HG02610 (cell line): ENCODE data around the gene TAOK3.
"Not testable (repeated sequence)": the region's sequence is repeated elsewhere in the genome, so short reads cannot be mapped to it uniquely, and the experiment has no call there.

Experiments
- ATAC-seq: cut with Tn5 transposase; IDR thresholded peaks from one replicate; pipeline ENCODE4 v1.9.1; 2021; ENCODE audit warnings: mild to moderate bottlenecking, moderate library complexity; ENCODE audit not compliant: unreplicated experiment

The TAOK3 gene

DNA sequence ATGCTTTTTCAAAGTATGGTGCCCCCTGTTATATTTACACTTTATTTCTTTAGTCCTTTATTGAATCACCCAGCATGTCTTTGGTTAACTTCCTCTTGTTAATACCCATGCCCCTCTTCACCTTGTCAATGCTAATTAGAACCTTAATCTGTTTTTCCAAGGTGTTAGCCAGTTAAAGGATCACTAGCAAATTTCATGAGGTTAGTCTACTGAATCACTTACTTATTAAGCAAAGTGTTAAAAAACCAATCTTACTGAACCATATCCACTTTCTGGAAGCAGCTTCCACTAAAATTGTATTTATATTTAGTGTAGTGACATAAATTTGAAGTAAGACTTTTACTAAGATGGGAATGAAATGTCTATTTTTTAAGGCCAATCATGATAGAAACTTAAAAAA lies 27.9 kb downstream of the TAOK3 start:
- ATAC-seq: no peak

DNA sequence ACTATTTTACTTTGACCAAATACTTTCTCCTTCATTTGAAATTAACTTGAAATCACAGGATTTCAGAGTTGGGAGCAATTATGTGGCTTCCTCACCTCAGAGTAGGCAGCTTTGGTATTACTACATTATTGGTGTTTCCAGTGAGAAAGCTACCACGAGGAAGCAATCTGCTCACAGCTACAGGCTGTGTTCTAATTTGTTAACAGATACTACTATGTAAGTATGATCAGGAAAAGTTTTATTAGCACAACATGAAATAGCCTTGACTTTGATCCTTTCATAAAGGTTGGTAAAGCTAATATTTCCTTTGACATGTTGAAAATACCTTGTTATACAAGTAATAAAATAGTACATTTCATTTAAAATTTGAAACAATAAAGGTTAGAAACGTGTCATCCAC lies 30.6 kb downstream of the TAOK3 start:
- ATAC-seq: no peak

DNA sequence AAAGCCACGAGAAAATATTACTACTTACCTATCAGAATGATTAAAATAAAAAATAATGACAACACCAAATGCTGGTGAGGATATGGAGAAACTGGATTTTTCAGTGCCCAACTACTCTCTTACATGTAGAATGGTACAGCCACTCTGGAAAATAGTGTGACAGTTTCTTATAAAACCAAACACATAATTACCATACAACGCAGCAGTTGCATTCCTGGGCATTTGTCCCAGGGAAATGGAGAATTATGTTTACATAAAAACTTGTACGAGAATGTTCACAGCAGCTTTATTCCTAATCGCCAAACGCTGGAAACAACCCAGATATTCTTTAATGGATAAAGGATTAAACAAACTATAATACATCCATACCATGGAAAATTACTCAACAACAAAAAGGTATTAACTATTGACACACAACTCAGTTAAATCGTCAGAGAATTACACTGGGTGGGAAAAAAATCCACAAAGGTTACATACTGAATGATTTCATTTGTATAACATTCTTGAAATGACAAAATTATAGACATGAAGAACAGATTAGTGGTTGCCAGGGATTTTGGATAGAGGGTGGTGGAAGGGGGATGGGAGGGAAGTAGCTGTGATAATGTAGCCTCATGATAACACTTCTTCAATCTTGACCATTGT lies 35.4 kb downstream of the TAOK3 start:
- ATAC-seq: no peak

DNA sequence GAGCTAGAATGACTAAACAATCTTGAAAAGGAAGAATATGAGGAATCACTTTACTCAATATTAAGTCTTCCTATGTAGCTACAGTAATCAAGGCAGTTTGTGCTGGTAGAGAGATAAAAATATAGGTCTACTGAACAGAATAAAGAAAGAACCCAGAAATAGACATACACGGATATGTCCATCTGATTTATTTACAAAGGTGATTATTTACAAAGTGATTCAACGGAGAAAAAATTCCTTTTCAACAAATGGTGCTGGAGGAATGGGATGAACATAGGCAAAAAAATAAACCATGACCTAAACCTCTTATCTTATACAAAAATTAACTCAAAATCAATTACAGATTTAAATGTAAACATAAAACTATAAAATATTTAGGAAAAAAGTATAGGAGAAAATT lies 36.6 kb downstream of the TAOK3 start:
- ATAC-seq: no peak

DNA sequence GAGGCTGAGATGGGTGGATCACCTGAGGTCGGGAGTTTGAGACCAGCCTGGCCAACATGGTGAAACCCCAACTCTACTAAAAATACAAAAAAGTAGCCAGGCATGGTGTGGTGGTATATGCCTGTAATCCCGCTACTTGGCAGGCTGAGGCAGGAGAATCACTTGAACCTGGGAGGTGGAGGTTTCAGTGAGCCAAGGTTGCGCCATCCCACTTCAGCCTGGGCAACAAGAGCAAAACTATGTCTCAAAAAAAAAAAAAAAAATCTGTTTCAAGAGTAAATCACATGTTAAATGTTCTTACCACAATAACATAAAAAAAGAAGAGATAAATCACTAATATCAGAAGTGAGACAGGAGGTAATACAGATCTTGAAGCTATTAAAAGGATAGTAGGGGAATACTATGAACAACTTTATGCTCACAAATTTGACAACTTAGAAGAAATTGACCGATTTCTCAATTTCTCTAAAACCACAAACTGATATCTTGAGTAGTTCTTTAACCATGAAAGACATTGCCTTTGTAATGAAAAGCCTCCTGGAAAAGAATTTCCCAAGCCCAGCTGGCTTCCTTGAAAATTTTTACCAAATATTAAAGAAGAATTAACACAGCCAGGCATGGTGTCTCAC lies 37.7 kb downstream of the TAOK3 start:
- no peak for ATAC-seq

DNA sequence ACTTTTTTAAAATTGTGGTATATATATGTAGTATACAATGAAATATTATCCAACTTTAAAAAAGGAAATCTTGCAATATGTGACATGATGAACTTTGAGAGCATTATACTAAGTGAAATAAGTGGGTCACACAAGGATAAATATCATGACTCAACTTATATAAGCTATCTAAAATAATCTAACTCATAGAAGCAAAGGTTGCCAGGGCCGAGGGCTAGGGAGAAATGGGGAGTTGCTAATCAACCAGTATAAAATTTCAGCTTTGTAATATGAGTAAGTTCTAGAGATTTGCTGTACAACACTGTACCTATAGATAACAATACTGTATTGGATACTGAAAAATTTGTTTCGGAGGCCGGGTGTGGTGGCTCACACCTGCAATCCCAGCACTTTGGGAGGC lies 38.5 kb downstream of the TAOK3 start:
- ATAC-seq: no peak

DNA sequence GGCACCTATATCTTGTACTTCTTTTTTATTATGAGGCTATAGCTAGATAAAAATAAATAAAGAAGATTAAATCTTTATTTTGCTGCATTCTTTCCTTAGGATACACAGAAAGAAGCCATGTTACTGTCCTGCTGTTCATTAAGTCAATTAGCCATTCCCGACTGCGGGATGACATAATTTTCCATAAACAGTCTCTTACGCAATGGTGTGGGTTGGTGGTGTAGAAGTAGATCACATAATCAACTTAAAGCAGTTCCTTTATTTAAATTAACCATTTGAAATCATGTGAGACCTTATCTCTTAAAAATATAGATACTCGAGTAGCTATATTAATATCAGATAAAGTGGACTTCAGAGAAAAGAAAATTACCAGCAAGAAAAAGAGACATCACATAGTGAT lies 40.2 kb downstream of the TAOK3 start:
- ATAC-seq: no peak

DNA sequence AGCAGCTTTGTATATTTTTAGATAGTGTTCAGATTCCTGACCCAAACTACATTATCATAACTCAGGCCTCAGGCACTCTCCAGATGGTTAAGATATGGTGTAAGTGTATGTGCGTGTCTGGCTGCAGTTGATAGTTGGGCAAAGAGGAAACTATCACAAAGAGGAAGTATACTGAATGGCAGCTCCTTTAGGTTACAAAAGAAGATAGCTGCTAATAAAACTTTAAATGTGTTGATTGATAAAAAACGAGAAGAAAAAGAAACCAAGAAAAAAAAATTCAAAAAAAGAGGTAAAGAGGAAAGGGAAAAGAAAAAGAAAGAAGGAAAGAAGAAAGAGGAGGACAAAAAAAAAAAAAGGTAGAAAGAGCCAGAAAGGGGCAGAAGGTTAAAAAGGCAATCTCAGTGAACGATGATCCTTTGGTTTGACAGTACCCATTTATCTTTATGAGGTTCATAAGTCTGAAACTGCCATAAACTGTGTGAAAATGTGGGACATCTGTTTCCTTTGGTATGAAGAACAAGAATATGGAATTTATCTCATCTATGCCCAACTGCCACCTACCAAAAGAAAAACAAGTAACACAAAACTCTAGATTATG lies 42.2 kb downstream of the TAOK3 start:
- ATAC-seq: peak; percentile 54

DNA sequence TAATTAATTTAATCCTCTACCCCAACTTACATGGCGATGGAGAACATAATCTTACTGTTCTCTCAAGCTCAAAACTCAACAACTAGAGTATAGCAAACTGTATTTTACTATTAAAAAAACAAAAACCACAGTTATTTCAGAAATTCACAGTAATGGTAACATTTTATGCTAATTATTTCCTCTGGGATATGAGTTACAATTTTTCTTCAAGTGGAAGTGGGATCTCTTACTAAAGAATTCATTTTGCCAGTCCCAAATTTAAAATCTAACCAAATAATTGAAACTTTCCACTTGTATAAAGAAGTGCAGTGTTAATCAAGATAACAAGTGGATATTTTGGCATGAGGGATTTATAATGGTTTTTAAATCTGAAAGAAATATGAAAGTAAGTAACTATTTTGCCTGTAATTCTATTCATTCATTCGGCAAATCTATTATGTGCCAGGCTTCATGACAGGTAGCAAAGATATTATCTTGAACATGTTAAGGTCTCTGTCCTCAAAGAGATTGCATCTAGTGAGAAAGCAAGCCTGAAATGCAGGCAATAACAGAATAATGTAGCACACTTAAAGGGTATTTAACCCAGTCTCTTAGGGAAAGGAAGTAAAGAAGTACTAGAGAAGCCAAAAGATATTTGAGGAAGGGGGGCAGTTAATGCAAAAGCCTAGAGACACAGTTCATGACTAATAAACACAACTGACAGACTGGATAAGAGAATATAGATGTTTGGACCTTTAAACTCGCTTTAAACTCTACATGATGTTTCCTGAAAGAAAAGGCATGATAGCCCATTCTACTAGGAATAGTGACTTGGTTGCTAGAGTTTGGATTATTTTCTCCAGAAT lies 44.0 kb downstream of the TAOK3 start:
- ATAC-seq: no peak

DNA sequence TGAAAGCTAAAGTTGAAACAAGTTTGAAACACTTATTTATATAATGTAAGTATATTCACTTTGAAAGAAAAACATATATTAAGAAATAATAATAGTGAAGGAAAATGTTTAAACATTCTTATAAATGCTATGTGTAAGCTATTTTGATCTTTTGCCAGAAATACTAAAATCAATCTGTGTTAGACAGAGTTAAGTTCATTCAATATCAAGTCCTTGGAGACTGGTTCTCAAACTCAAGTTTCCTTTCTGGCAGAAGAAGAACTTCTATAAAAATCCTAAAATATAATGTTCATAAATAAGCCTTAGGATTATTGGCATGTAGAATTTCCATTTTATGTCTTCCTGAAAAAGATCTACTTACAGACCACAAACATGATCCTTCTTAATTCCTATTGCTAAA lies 45.3 kb downstream of the TAOK3 start:
- no peak for ATAC-seq

DNA sequence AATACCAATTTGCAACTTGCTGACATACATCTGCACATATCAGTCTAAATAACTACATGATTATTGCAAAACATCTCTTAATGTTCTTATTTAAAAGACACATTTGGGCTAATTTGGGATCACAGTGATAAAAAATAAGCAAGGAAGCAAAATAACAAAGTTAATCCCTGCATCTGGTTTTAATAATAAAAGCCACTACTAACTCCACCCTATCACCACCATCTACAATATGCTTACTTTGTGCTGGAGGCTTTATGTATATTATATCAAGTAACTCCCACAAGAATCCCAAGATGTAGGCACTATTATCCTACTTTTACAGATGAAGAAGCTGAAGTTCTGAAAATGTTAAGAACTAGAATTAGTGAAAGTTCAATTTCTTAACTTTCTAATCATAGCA lies 45.7 kb downstream of the TAOK3 start:
- no peak for ATAC-seq

DNA sequence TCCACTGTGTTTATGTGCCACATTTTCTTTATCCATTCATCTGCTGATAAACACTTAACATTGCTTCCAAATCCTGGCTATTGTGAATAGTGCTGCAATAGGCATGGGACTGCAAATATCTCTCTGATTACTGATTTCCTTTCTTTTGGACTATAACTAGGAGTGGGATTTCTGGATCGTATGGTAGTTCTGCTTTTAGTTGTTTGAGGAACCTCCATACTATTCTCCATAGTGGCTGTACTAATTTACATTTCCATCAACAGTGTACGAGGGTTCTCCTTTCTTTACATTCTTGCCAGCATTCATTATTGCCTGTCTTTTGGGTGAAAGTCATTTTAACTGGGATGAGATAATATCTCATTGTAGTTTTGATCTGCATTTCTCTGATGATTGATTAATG lies 47.6 kb downstream of the TAOK3 start:
- no peak for ATAC-seq

DNA sequence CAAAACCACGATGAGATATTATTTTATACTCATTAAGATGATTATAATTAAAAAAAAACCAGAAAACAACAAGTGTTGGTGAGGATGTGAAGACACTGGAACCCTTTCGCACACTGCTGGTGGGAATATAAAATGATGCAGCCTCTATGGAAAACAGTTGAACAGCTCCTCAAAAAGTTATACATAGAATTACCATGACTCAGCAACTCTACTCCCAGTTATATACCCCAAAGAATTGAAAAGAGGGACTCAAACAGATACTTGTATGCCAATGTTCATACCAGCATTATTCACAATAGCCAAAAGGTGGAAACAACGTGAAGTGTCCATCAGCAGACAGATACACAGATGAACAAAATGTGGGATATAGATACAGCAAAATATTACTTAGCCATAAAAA lies 53.1 kb downstream of the TAOK3 start:
- ATAC-seq: no peak

DNA sequence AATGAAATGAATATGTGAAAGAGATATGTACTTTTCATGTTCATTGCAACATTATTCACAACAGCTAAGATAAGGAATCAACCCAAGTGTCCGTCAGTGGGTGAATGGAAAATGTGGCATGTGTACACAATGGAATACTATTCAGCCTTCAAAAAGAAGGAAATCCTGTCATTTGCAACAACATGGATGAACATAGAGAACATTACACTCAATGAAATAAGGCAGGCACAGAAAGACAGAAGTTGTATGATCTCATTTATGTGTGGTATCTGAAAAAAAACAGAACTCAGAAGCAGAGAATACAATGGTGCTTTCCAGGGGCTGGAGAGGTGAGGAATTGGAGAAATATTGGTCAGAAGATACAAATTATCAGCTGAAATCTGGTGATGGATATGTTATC lies 54.0 kb downstream of the TAOK3 start:
- ATAC-seq: no peak

DNA sequence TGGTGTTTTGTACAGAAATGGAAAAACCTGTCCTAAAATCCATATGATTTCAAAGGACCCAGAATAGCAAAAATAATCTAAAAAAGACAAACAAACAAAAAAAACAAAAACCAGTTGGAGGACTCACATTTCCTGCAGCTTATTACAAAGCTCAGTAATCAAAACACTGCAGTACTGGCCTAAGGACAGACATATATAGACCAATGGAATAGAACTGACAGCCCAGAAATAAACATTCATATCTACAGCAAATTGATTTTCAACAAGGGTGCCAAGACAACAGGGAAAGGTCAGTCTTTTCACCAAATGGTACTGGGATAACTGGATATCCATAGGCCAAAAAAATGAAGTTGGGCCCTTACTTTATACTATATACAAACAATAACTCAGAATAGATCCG lies 55.0 kb downstream of the TAOK3 start:
- no peak for ATAC-seq

DNA sequence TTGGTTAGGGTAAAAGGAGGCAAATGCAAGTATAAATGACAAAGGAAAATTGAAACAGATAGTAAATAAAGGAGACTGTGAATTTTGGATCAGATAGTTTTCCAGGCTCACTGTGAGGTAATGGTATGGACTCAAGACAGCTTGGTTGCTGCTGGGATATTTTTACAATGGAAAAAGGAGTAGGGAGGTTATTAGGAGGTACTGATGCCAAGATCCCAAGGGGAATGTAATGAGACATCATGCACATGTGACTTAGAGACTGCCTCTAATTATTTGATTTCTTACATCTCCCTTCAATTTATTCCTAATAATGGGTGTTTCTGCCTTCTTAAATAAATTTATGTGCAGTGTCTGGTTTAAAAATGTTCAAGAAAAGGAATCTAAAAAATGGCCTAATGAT lies 56.9 kb downstream of the TAOK3 start:
- ATAC-seq: no peak

DNA sequence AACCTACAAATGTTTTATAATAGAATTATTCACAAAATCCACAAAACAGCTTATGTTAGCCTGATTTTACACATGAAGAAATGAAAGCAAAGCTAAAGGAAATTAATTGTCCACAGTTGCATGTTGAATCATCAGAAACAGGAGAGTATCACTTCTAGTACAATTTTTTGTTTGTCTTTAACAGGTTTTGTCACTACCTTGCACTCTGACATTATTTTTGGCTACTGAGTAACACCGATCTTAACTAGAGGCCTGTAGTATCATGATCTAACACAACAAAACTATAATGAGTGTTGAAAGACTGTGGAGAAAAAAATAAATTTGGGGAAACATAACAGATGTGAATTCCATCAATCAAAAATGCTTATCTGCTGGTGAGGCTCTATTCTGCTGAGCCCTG lies 60.1 kb downstream of the TAOK3 start:
- peak; percentile 75 for ATAC-seq

DNA sequence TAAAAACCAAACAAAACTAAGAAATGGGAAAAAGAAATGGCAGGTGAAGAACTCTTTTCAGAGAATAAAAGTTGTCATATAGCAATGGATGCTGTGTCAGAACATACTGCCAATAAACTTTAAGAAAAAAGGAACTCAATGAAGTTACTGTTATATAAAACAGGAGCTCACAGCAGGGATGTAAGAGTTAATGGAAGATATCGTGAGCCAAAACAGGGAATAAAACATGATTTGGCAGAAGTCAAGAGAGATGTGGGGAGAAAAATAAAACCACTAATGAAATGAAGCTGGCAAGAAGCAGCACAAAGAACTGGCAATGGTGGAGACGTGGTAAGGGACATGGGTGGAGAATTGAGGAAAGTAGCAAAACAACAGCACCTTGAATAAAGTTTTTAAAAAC lies 61.0 kb downstream of the TAOK3 start:
- no peak for ATAC-seq

DNA sequence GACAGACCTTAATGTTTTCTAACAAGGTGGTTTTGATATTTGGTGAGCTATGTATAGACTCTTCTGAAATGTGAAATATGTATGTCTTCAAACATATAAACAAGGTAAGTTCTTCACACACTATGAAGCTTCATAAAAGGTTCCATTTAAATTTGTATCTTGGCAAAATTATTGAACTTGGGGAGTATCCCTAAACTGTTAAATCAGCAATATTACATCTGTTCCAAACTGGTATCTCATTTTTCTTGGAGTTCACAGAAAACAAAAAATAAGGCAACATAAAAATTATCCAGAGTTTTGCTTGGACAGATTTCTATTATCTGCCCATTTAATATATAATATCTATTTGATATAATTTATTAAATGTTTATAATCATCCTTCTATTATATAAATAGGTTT lies 62.4 kb downstream of the TAOK3 start:
- ATAC-seq: no peak

DNA sequence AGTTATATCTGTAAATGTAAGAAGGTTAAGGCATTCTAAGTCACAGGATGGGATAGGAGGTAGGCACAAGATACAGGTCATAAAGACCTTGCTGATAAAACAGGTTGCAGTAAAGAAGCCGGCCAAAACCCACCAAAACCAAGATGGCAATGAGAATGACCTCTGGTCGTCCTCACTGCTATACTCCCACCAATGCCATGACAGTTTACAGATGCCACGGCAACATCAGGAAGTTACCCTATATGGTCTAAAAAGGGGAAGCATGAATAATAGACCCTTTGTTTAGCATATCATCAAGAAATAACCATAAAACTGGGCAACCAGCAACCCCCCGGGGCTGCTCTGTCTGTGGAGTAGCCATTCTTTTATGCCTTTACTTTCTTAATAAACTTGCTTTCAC lies 64.7 kb downstream of the TAOK3 start:
- ATAC-seq: not testable (repeated sequence)

DNA sequence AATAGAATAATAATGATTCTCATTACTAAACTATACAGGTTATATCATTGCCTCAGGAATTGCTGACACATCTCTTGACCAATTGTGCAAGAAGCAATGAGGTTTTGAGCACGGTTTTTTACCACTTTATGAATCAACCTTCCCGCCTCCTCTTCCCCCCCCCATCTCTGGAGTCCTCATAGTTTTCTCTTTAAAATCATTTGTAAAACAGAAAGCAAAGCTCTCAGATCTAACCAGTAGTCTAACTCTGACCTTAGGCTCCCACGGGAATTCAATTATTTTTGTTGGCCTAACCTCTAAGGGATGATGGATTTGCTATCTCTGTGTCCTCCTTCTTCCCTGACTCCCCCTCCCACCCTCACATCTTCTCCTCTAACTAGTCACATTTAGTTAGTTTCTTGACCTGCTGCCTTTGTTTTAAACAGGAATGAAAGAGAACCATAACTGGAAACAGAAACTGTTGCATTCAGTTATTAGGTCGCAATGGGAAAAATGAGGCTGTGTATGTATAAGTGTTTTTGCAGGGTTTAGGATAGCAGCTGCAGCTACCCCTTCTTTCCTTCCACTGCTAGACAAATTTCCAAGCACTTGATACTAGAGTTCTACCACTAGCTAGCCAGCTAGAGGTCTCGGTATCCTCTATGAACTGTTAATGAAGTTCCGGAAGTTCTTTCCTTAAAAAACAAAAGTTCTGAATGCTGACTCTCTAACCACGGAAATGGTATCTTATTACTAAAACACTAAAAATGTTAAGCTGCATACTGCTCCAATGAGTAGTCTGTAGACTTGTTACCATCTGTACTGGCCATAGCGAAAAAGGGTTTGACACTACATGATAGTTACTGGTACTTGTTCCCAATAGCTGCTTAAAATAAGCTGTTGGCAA lies 65.4 kb downstream of the TAOK3 start:
- peak; percentile 64 for ATAC-seq
